ENCODE measurements around the gene RPTOR.
A peak's percentile ranks its signal among the peaks of the same experiment; 100 is the strongest.

RPTOR gene

DNA sequence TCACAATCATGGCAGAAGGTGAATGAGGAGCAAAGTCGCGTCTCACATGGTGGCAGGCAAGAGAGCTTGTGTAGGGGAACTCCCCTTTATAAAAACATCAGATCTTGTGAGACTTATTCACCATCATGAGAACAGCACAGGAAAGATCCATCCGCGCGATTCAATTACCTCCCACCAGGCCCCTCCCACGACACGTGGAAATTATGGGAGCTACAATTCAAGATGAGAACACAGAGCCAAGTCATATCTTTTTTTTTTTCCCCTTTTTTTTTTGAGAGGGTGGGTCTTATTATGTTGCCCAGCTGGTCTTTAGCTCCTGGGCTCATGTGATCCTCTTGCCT is 60.0 kb downstream of the RPTOR start:
- Mint-ChIP-seq H3K4me3 (peak overlapping the region; percentile 1), H3K9me3 (no peaks in the 10 kb centered on the region), H3K36me3 (peaks cover 5% of the 10 kb centered on the region), H3K4me1 (peaks cover 61% of the 10 kb centered on the region), H3K27ac (peak overlapping the region; percentile 0)
- ATAC-seq (no peak), DNase-seq (ENCODE audit: low spot score in 2 of 2) (no peak)

DNA sequence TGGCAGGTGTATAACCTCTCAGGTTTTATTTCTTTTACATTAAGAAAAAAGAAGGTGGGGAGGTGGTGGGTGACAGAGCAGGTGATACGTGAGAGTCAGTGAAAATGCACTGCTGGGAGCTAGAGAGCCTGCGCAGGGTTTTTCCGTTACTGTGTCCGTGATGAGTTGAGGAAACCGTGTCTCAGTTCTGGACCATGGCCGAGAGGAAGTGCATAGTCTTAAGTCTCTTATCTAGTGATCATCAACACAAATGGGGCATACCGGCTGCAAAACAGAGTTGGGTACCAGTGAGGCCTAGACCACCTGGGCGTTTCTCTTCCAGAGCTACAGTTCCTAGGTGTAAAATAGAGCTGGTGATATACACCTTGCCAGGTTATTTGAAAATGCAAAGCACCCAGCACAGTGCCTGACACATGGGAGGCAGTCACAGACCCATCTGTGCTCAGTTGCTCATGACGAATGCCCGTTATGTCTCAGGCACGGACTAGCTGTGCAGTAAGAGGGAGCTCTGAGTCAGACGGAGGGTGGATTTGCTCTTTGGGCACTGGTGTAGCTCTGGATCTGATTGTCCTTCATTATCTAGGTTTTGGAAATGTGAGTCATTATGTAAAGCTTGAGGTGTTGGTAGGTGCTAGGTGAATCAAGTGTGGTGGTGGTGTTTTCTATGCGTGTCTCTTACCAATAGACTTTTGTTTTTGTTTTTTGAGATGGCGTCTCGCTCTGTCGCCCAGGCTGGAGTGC is 60.9 kb downstream of the RPTOR start:
- peak overlapping the region; percentile 1 for H3K4me3 Mint-ChIP-seq
- no peaks in the 10 kb centered on the region for H3K9me3 Mint-ChIP-seq
- H3K4me1 Mint-ChIP-seq, result peaks cover 59% of the 10 kb centered on the region
- ATAC-seq, result peak; percentile 100
- H3K36me3 Mint-ChIP-seq, result peaks cover under 1% of the 10 kb centered on the region
- peak overlapping the region; percentile 0 for H3K27ac Mint-ChIP-seq
- peak in 1 of 2 donors; percentile 59 for DNase-seq (ENCODE audit: low spot score in 2 of 2)

DNA sequence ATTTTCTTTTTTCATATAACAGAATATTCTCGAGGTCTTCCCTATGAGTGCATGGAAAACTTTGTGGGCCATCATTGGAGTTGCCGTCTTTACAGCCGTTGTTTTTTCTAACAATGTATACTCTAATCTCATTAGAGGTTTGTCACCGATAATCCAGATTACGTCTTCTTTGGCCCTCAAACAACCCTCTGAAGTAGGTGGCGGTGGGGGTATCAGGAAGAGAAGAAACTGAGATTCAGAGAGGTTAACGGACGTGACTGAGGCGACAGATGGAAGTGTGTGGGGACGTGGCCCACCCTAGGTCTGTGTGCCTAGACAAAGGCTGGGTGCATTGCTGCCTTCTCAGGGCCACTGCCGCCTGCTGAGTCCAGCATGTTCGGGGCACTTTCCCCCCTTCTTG is 63.7 kb downstream of the RPTOR start:
- ATAC-seq, result no peak
- no peaks in the 10 kb centered on the region for H3K9me3 Mint-ChIP-seq
- H3K27ac Mint-ChIP-seq, result peak overlapping the region; percentile 41
- no peaks in the 10 kb centered on the region for H3K36me3 Mint-ChIP-seq
- peaks cover 50% of the 10 kb centered on the region for H3K4me1 Mint-ChIP-seq
- no peak overlapping the region for H3K4me3 Mint-ChIP-seq
- DNase-seq (ENCODE audit: low spot score in 2 of 2), result no peak

DNA sequence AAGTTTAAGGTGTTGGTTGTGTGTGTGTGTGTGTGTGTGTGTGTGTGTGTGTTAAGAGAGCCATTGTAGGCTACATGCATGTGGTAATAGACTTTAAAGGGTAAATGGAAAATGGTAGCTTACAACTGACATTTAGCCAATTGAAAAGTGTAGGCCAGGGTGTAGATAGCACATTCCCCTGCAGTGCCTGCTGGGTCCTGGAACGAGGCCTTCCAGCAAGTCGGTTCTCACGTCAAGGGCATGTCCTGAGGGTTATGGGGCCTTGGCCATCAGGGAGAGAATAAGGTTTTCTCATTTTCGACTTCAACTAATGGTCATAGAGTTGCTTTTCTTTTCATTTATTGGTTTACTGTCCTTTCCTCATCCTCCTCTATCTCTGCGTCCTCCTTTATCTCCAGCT is 65.1 kb downstream of the RPTOR start:
- H3K36me3 Mint-ChIP-seq, result no peaks in the 10 kb centered on the region
- no peak overlapping the region for H3K27ac Mint-ChIP-seq
- ATAC-seq (no peak), DNase-seq (ENCODE audit: low spot score in 2 of 2) (no peak)
- peaks cover 54% of the 10 kb centered on the region for H3K4me1 Mint-ChIP-seq
- no peak overlapping the region for H3K4me3 Mint-ChIP-seq
- no peaks in the 10 kb centered on the region for H3K9me3 Mint-ChIP-seq

DNA sequence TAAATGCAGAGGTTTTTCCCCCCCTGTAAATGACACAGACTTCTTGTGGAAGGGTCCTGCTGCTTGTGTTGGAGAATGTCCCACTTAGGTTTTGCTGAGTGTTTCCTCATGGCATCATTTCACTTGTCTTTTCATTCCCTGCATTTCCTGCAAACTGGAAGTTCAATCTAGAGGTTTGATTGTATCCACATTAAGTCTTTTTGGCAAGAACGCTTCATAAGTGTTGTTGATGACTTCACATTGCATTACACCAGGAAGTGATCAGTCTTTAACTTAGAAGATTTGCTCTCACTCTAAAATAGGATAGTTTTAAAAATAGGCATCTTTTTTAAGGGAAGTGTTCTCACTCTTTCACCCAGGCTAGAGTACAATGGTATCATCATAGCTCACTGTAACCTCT is 67.2 kb downstream of the RPTOR start:
- no peaks in the 10 kb centered on the region for H3K36me3 Mint-ChIP-seq
- H3K4me3 Mint-ChIP-seq, result no peak overlapping the region
- DNase-seq (ENCODE audit: low spot score in 2 of 2), result no peak
- ATAC-seq, result no peak
- H3K27ac Mint-ChIP-seq, result no peak overlapping the region
- H3K4me1 Mint-ChIP-seq, result peaks cover 44% of the 10 kb centered on the region
- no peaks in the 10 kb centered on the region for H3K9me3 Mint-ChIP-seq

DNA sequence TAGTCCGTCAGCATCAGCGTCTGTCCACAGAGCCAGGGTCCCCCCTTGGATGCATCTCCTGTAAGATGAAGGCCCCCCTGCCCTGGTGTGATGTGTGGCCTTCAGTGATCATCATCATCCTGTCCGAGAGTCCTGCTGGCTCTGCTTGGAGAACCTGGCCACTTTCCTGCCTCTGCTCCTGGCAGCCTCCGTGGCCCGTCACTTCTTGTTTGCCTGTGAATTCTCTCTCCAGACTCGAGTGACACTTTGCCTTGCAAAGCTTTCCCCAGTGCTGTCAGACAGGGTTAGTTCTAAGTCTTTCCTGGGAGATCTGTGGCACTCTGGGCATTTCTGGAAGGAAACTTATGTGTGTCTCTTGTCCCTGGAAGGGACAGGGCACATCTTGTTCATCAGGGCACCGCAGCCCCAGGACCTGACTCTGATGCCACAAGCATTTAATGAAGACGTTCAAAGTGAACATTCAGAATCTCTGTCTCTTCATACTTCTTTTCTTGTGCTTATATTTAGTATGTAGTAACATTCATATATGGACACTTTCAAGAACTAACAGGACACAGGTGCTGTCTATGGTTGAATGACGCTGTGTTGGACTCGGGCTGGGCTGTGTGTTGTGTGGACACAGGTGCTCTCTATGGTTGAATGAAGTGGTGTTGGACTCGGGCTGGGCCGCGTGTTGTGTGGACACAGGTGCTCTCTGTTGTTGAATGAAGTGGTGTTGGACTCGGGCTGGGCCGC is 68.5 kb downstream of the RPTOR start:
- H3K4me3 Mint-ChIP-seq, result no peak overlapping the region
- no peaks in the 10 kb centered on the region for H3K36me3 Mint-ChIP-seq
- H3K27ac Mint-ChIP-seq, result no peak overlapping the region
- DNase-seq (ENCODE audit: low spot score in 2 of 2) (no peak), ATAC-seq (no peak)
- H3K4me1 Mint-ChIP-seq, result peaks cover 40% of the 10 kb centered on the region
- no peaks in the 10 kb centered on the region for H3K9me3 Mint-ChIP-seq

DNA sequence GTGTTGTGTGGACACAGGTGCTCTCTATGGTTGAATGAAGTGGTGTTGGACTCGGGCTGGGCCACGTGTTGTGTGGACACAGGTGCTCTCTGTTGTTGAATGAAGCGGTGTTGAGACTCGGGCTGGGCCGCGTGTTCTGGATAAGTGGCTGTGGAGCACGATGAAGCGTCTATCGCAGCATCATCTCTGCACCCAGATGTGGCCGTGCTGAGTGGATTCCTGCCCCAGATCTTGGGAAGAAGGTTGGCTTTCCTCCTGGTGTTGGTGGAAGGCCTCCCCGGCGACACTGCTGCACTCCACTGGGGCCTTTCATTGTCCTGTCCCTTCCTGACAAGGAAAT is 69.1 kb downstream of the RPTOR start:
- peaks cover 44% of the 10 kb centered on the region for H3K4me1 Mint-ChIP-seq
- H3K9me3 Mint-ChIP-seq, result no peaks in the 10 kb centered on the region
- no peak for DNase-seq (ENCODE audit: low spot score in 2 of 2)
- no peak overlapping the region for H3K27ac Mint-ChIP-seq
- H3K36me3 Mint-ChIP-seq, result no peaks in the 10 kb centered on the region
- no peak overlapping the region for H3K4me3 Mint-ChIP-seq
- no peak for ATAC-seq

DNA sequence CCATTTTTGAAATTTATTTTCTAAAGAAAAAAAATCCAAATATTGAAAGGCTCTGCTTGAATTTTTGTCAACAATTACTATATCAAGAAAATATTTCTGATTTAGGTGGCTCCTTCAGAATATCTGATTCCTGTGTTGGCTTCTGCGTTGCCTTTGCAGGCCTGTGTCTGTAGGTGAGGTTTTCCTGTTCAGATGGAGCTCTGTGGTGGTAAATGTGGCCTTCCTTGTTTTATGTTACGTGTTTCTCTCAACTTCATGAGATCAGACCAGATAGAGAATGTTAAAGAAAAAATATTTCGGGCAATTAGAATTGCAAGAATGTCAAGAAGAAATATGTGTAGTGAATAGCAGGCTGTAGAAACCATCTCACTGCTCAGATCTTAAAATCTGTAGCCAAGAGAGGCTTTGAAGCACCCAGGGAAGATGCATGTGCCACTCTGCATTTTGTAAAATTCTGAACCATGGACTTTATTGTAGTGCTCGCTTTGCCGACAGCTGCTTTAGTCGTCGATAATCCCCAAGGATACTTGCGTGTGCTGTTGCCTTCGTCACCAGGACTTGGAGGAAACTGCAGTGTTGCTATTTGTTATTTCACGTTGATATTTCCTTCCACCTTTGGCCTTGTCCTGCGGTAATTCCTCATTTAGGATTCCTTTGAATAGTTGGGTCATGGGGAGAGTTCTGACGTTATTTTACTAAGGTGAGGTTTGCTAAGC is 69.9 kb downstream of the RPTOR start:
- Mint-ChIP-seq H3K4me1 (peaks cover 41% of the 10 kb centered on the region), H3K36me3 (no peaks in the 10 kb centered on the region), H3K27ac (peak overlapping the region; percentile 48), H3K9me3 (no peaks in the 10 kb centered on the region), H3K4me3 (no peak overlapping the region)
- no peak for ATAC-seq
- no peak for DNase-seq (ENCODE audit: low spot score in 2 of 2)

DNA sequence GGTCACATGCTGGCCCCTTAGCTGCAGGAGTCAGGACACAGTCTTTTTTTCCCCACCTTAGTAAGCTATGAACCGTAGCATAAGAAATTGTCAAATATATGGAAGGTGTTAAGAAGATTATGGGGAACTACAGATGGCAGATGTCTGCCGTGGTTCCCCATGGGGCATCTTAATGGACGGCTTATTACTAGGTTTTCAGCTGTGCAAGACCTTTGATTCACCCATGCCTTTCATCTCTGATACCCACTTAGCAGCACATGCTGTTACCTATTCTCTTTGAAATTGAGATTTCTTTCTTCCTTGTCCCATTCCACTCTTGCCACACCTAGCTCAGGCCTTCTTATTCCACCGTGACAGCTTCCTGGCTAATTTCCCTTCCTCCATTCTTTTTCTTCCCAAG is 70.7 kb downstream of the RPTOR start:
- H3K4me1 Mint-ChIP-seq, result peaks cover 33% of the 10 kb centered on the region
- no peaks in the 10 kb centered on the region for H3K36me3 Mint-ChIP-seq
- no peak for DNase-seq (ENCODE audit: low spot score in 2 of 2)
- no peaks in the 10 kb centered on the region for H3K9me3 Mint-ChIP-seq
- H3K4me3 Mint-ChIP-seq, result no peak overlapping the region
- H3K27ac Mint-ChIP-seq, result peak overlapping the region; percentile 43
- no peak for ATAC-seq

DNA sequence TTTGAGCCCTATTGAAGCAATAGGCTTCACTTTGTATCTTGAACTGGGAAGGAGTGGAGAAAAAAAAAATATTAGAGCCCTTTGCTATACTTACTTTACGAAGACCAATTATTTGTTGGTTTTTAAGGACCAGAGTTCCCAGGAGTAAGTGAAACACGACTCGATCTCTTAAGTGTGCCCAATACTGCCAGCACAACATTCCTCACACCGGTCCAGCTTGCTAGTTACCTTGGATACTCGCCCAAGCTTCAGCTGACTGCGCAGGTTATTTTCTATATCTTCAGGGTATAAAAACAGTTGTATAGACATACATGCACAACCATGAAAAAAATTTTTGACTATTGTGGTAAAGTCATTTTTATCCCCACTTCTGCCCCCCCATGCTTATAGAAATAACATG is 72.1 kb downstream of the RPTOR start:
- ATAC-seq, result no peak
- H3K4me3 Mint-ChIP-seq, result no peak overlapping the region
- H3K9me3 Mint-ChIP-seq, result no peaks in the 10 kb centered on the region
- H3K36me3 Mint-ChIP-seq, result no peaks in the 10 kb centered on the region
- no peak for DNase-seq (ENCODE audit: low spot score in 2 of 2)
- no peak overlapping the region for H3K27ac Mint-ChIP-seq
- peaks cover 39% of the 10 kb centered on the region for H3K4me1 Mint-ChIP-seq

DNA sequence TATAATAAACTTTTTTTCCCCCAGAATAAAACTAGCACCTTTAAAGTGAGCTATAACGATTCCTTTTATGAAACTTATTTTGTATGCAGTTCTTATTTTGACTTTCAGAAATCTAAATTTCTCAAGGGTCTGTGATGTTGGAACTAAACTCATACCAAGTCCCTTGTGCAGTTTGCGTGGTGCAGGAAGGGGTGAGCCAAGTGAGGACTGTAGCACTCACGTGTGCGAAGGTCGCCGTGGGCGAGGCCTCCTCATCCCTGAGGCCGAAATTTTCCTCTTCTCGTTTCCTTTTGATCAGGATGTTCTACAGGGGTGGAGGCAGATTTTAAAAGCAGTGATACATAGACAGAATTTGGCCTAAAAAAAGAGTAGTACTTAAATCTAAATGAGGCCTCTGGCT is 73.7 kb downstream of the RPTOR start:
- Mint-ChIP-seq H3K27ac (no peak overlapping the region), H3K36me3 (no peaks in the 10 kb centered on the region), H3K9me3 (no peaks in the 10 kb centered on the region), H3K4me3 (no peak overlapping the region), H3K4me1 (peaks cover 44% of the 10 kb centered on the region)
- no peak for DNase-seq (ENCODE audit: low spot score in 2 of 2)
- ATAC-seq, result peak; percentile 48

DNA sequence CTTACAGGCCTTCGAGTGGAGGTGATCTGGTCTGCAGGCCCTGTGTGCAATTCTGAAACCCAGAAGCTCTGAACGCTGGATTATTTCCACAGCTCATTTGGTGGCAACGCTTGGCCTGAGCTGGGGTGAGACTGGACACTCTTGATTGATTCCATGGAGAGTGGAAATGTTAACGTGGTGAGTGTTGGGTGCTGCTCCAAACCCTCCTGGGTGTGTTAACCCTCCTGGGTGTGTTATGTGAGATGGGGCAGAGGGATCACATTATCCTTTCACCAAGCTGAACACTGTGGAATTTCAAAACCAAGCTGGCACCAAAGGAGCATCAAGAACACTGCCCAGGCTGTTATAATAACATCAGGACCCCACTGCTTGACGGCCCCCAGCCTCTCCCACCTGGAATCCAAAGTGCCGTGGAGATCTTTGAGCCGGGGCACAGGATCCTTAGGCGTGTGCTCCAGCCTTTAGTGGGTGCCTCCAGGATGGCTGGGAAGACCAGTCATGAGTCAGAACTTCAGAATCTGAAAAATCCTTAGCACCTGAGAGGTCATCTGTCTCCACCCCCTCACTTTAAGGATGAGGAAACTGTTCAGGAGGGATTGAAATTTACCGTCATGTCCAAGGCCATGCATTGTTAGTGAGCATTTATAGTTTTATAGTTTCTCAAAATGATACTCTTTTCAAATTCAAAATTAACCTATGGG is 75.0 kb downstream of the RPTOR start:
- Mint-ChIP-seq H3K36me3 (peaks cover 1% of the 10 kb centered on the region), H3K27ac (peak overlapping the region; percentile 70), H3K9me3 (no peaks in the 10 kb centered on the region), H3K4me3 (no peak overlapping the region), H3K4me1 (peaks cover 33% of the 10 kb centered on the region)
- ATAC-seq, result no peak
- DNase-seq (ENCODE audit: low spot score in 2 of 2), result no peak

DNA sequence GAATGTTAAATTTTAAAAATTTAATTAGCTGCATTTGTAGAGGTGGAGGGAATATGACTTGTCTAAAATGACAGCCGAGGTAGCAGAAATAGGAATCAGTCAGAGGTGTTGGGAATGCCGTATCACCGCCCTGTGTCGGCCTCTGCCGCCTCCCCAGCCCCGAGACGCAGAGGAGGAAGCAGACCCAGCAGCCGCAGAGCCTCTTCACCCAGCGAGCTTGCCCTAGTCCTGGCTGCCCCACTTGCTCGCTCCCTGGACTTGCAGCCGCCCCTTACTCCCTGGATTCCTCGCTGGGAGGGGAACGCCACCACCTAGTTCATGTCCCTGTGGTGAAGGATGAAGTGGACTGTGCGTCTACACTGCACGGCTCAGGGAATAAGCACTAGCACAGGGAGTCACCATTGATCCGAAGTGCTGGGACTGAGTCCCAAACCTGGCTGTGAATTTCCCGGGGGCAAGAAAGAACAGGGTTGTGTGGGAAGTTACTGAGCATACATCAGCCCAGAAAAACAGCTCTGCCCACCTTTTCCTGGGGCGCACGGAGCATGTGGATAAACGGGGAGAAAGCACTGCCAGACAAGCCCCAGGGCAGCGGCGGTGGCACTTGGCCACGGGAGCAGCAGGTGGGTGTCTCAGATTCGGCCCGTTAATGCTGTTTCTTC is 76.8 kb downstream of the RPTOR start:
- H3K4me1 Mint-ChIP-seq, result peaks cover 29% of the 10 kb centered on the region
- H3K4me3 Mint-ChIP-seq, result no peak overlapping the region
- ATAC-seq, result no peak
- peaks cover 16% of the 10 kb centered on the region for H3K36me3 Mint-ChIP-seq
- DNase-seq (ENCODE audit: low spot score in 2 of 2), result no peak
- peak overlapping the region; percentile 21 for H3K27ac Mint-ChIP-seq
- H3K9me3 Mint-ChIP-seq, result no peaks in the 10 kb centered on the region

DNA sequence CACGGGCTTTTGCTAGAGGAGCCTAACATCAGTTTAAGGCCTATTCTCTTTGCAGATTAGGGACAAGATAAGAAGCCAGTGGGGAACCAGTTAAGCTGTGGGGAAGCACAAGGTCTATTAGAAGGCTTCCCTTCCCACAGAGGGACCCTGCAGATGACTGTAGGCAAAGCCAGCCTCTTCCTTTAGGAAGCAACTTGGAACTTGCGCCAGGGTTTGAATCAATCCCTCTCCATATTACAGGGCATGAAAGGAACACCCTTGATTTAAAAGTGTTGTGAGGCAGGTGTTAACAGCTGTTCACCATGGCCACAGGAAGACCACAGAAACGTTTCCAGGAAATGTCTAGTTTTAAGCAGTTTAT is 77.3 kb downstream of the RPTOR start:
- Mint-ChIP-seq H3K4me3 (no peak overlapping the region), H3K4me1 (peaks cover 29% of the 10 kb centered on the region), H3K36me3 (peaks cover 21% of the 10 kb centered on the region), H3K27ac (peak overlapping the region; percentile 21), H3K9me3 (no peaks in the 10 kb centered on the region)
- DNase-seq (ENCODE audit: low spot score in 2 of 2), result no peak
- ATAC-seq, result no peak

DNA sequence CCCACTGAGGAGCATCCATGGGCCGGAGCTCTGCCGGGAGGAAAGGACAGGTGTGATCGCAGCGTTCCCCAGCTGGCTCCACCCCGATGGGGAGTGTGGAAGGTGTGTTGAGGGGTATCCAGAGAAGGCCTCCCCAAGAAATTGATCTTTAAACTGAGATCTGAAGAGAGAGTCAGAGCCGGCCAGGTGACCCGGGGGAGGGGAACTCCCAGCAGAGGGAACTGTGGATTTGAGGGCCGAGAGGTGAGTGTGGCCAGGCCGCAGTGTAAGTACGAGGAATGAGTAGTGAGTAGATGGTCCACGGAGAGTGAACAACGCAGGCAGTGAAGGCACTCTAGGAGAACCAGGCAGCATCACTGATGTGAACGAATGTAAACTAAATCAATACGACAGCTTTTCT is 80.2 kb downstream of the RPTOR start:
- DNase-seq (ENCODE audit: low spot score in 2 of 2), result no peak
- Mint-ChIP-seq H3K27ac (no peak overlapping the region), H3K4me3 (no peak overlapping the region)

More for the DNA sequence above, 80.2 kb downstream of the RPTOR start:
- no peaks in the 10 kb centered on the region for H3K9me3 Mint-ChIP-seq
- no peak for ATAC-seq
- peaks cover 34% of the 10 kb centered on the region for H3K36me3 Mint-ChIP-seq
- H3K4me1 Mint-ChIP-seq, result peaks cover 17% of the 10 kb centered on the region

Measured in stimulated activated effector memory CD8-positive, alpha-beta T cell treated with anti-CD3 and anti-CD28 coated beads, Interleukin-12 subunit alpha, Interleukin-12 subunit beta, amount 100 ng/mL, for 72 hours (primary cell).